HepG2 (cell line): ENCODE measurements around the gene GADD45GIP1. TPM values are rescaled to one million over a fixed set of nuclear protein-coding genes. Genes with fewer than 3 reads are reported as not detected.
A peak's percentile ranks its signal among the peaks of the same experiment; 100 is the strongest.

Source experiments
- ATAC-seq: fragments of 200-7000 bp; cut with Tn5 transposase; 3 replicates; pipeline ENCODE4 v1.9.1; 2020; ENCODE audit warnings: mild to moderate bottlenecking, moderate library complexity
- BruUV-seq: library from RNA; stranded (reverse); fragments of 400-500 nt; replicated peaks from 2 replicates; lab custom pipeline; 2021; lab: Mats Ljungman, UMichigan
- CTCF ChIA-PET: fragments of 300-600 bp; formaldehyde crosslinking; extraction: SDS; loops from one replicate; lab custom pipeline; 2021; ENCODE audit warnings: low total read pairs, inconsistent platforms, low intra/inter-chr PET ratio; lab: Yijun Ruan, JAX
- POLR2A ChIA-PET: fragments of 350-600 bp; sonication (Branson Sonifier 250); formaldehyde crosslinking; loops from one replicate; lab custom pipeline; 2020; ENCODE audit warnings: antibody characterized with exemption, inconsistent platforms; lab: Yijun Ruan, JAX
- DNase-seq: peaks from one replicate; pipeline ENCODE4 v3.0.0-alpha.2; 2015; ENCODE audit warnings: low spot score
- FAIRE-seq: peaks from 3 replicates; lab custom pipeline; 2011; peaks lifted over from hg19 to GRCh38; lab: Jason Lieb, UNC
- H2AFZ ChIP-seq: one replicate; pipeline ENCODE4 v1.6.1; 2011; ENCODE audit warnings: low read length, inconsistent platforms
- H3K27ac ChIP-seq: fragments of 300-600 bp; 3 replicates; pipeline ENCODE4 v1.8.0; 2011; ENCODE audit warnings: mixed run types, mild to moderate bottlenecking, mixed read lengths, low read length, inconsistent platforms; ENCODE audit not compliant: insufficient read depth; ENCODE audit errors: extremely low read length
- H3K27me3 ChIP-seq, 2 experiments: fragments of 200-600 bp in 1 of 2; 2 replicates in 1 of 2; 3 replicates in 1 of 2; pipeline versions ENCODE4 v1.6.0 to v1.8.0; 2011; ENCODE audit warnings: low read length in 2 of 2, mild to moderate bottlenecking in 2 of 2, moderate library complexity in 2 of 2, inconsistent platforms in 1 of 2; ENCODE audit not compliant: insufficient read depth in 2 of 2, control insufficient read depth in 1 of 2
- H3K36me3 ChIP-seq, 2 experiments: fragments of 200-600 bp in 1 of 2; replicated peaks in 1 of 2; 2 replicates in 1 of 2; 3 replicates in 1 of 2; pipeline versions ENCODE4 v1.5.1 to v1.8.0; 2011; ENCODE audit warnings: low read length in 2 of 2, inconsistent platforms in 1 of 2; ENCODE audit not compliant: insufficient read depth in 2 of 2, control insufficient read depth in 1 of 2
- H3K4me1 ChIP-seq: 2 replicates; pipeline ENCODE4 v1.5.1; 2012; ENCODE audit warnings: low read length, inconsistent platforms; ENCODE audit not compliant: insufficient read depth
- H3K4me2 ChIP-seq: 2 replicates; pipeline ENCODE4 v1.6.0; 2011; ENCODE audit warnings: low read depth, low read length, inconsistent platforms
- H3K4me3 ChIP-seq, 3 experiments: fragments of 200-600 bp in 1 of 3; sonication (generic), shearing (Covaris generic) in 1 of 3; replicated peaks in 1 of 3; 2 replicates each; pipeline ENCODE4 v1.5.1; 2011 to 2016; ENCODE audit warnings: low read length in 3 of 3, inconsistent platforms in 2 of 3, low read depth in 2 of 3, mild to moderate bottlenecking in 2 of 3, control low read depth in 1 of 3, mixed read lengths in 1 of 3; ENCODE audit not compliant: insufficient read depth in 1 of 3
- H3K79me2 ChIP-seq: one replicate; pipeline ENCODE4 v1.6.1; 2011; ENCODE audit warnings: low read length, inconsistent platforms; ENCODE audit not compliant: insufficient read depth
- H3K9ac ChIP-seq: 2 replicates; pipeline ENCODE4 v1.6.0; 2011; ENCODE audit warnings: mild to moderate bottlenecking, low read depth, low read length, inconsistent platforms; ENCODE audit not compliant: insufficient read depth
- H3K9me3 ChIP-seq: 2 replicates; pipeline ENCODE4 v1.5.1; 2012; ENCODE audit warnings: mild to moderate bottlenecking, low read length
- H4K20me1 ChIP-seq: 2 replicates; pipeline ENCODE4 v1.6.0; 2011; ENCODE audit warnings: inconsistent platforms, mild to moderate bottlenecking, low read length, moderate library complexity; ENCODE audit not compliant: insufficient read depth
- CREB1 ChIP-seq, 2 experiments: fragments of 450-650 bp in 1 of 2; IDR thresholded peaks; 2 replicates each; pipeline ENCODE4 v1.6.1; 2016 to 2017; ENCODE audit warnings: control low read depth in 1 of 2, mild to moderate bottlenecking in 1 of 2, missing compliant biosample characterization in 1 of 2, missing genetic modification characterization in 1 of 2
- DMAP1 ChIP-seq: IDR thresholded peaks from 2 replicates; pipeline ENCODE4 v1.6.1; 2016
- GLI4 ChIP-seq: sonication (generic); formaldehyde crosslinking; IDR thresholded peaks from 2 replicates; pipeline ENCODE4 v1.5.1; 2020; ENCODE audit warnings: missing genetic modification reagents, mild to moderate bottlenecking, moderate library complexity, borderline replicate concordance
- HDAC1 ChIP-seq: sonication (generic); formaldehyde crosslinking; IDR thresholded peaks from 2 replicates; pipeline ENCODE4 v1.5.1; 2020; ENCODE audit warnings: mild to moderate bottlenecking, missing genetic modification reagents
- NCOA1 ChIP-seq: sonication (generic); formaldehyde crosslinking; IDR thresholded peaks from 2 replicates; pipeline ENCODE4 v1.9.0; 2021; ENCODE audit warnings: missing genetic modification reagents
- NFIB ChIP-seq: sonication (generic); formaldehyde crosslinking; IDR thresholded peaks from 2 replicates; pipeline ENCODE4 v1.9.0; 2021; ENCODE audit warnings: missing genetic modification reagents, mild to moderate bottlenecking, borderline replicate concordance
- NFIC ChIP-seq: IDR thresholded peaks from 2 replicates; pipeline ENCODE4 v1.6.1; 2012; ENCODE audit warnings: mild to moderate bottlenecking, low read length, inconsistent platforms
- RARA ChIP-seq: IDR thresholded peaks from 2 replicates; pipeline ENCODE4 v1.6.1; 2016; ENCODE audit warnings: missing genetic modification reagents, missing compliant biosample characterization
- SP140L ChIP-seq: sonication (generic); formaldehyde crosslinking; IDR thresholded peaks from 2 replicates; pipeline ENCODE4 v1.4.0; 2020; ENCODE audit warnings: missing genetic modification reagents, borderline replicate concordance
- ZFY ChIP-seq: sonication (generic); formaldehyde crosslinking; IDR thresholded peaks from 2 replicates; pipeline ENCODE4 v1.4.0; 2020; ENCODE audit warnings: missing genetic modification reagents
- ZNF20 ChIP-seq: sonication (generic); formaldehyde crosslinking; IDR thresholded peaks from 2 replicates; pipeline ENCODE4 v1.4.0; 2020; ENCODE audit warnings: mild to moderate bottlenecking, moderate library complexity, missing genetic modification reagents
- ZNF335 ChIP-seq: sonication (generic); formaldehyde crosslinking; IDR thresholded peaks from 2 replicates; pipeline ENCODE4 v1.4.0; 2020; ENCODE audit warnings: missing genetic modification reagents
- ZNF34 ChIP-seq: sonication (generic); formaldehyde crosslinking; IDR thresholded peaks from 2 replicates; pipeline ENCODE4 v1.4.0; 2020; ENCODE audit warnings: mild to moderate bottlenecking, missing genetic modification reagents, borderline replicate concordance
- WGBS: methylation state at CpG from one replicate; pipeline ENCODE4 v1.1.6; 2017; ENCODE audit warnings: low lambda C conversion rate; 5-methylcytosine and 5-hydroxymethylcytosine counted together
- in situ Hi-C: cut with HindIII; loops from 2 replicates; pipeline ENCODE4 v1.10.0; 2017; ENCODE audit warnings: low pct_unique_long_range_greater_than_20kb; ENCODE audit not compliant: extremely low pct_ligation_motif_present
- intact Hi-C: fragments of 100-400 bp; cut with micrococcal nuclease; formaldehyde crosslinking; loops from one replicate; pipeline ENCODE4 v1.10.0; 2022; ENCODE audit not compliant: unreplicated experiment
- polyA plus RNA-seq, 8 experiments: library from polyadenylated mRNA; depleted of rRNA in 3 of 8; stranded (reverse) in 7 of 8; unstranded in 1 of 8; fragments of >200 nt; fragmentation: Illumina TruSeq in 4 of 8; extraction: Trizol in 4 of 8; gene quantifications; 2 replicates each; pipeline versions ENCODE4 v1.2.1 to v1.2.3, GENCODE V29; 2011 to 2016; ENCODE audit warnings: low read depth in 4 of 8, missing spikeins in 1 of 8, mixed read lengths in 1 of 8; ENCODE audit not compliant: insufficient read depth in 1 of 8
- total RNA-seq, 5 experiments: library from RNA; depleted of rRNA; stranded (reverse); fragments of >200 nt; fragmentation: Illumina TruSeq; extraction: Trizol; gene quantifications; 2 replicates each; pipeline ENCODE4 v1.2.3, GENCODE V29; 2016; ENCODE audit warnings: low read depth in 1 of 5
- TF ChIP-seq, protein P1 (sequence below): sonication (generic); formaldehyde crosslinking; conservative IDR thresholded peaks from 2 replicates; pipeline ENCODE4 v1.4.0; 2020; ENCODE audit warnings: missing genetic modification reagents
- TF ChIP-seq, protein P2 (sequence below): sonication (generic); formaldehyde crosslinking; IDR thresholded peaks from 2 replicates; pipeline ENCODE4 v1.8.0; 2022; ENCODE audit warnings: low read depth, missing genetic modification reagents
- TF ChIP-seq, protein P3 (sequence below): sonication (generic); formaldehyde crosslinking; IDR thresholded peaks from 2 replicates; pipeline ENCODE4 v1.4.0; 2020; ENCODE audit warnings: low read depth, mild to moderate bottlenecking, missing genetic modification reagents
- TF ChIP-seq, protein P4 (sequence below): fragments of 450-650 bp; IDR thresholded peaks from 2 replicates; pipeline ENCODE4 v1.6.1; 2016

Gene GADD45GIP1
- total and polyA plus RNA-seq, 2 of the 13 experiments (the other 11 are each of a cell fraction or from before 2014, with no cell fraction given) = 24.6 to 30.7 TPM

DNA sequence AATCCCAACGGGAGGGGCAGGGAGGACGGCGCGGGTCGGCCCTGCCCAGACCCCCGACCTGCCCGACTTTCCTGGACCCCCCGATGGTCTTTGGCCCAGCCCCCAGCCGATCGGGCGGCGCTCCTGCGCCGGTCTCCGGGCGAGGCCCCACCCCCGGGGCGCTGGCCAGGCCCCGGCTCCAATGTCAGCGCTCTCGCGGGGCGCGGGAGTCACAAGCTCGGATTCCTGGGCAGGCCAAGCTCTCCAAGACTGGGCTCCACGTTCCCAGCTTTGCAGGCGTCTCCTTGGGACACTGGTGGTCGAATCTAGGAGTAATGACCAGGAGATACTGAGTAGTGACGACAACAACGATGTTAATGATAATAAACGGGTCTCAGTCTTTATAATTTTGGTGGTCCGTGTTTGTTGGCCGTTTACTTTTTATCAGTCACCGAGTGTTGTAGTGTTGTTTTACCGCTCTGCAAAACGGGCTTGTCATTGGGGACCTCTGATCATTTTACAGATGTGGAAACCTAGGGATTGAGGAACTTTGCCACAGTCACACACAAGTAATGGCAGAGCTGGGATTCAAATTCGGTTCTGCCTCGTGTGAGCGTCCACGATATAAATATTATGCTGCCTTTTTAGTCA, 10.8 kb downstream of the GADD45GIP1 start:
- peak; percentile 81 for ATAC-seq
- CTCF ChIA-PET = no interaction called here
- Histone ChIP-seq H3K27me3 (no peaks in the 10 kb centered on the region; a peak in 1 of 5 replicates), H3K27ac (peak overlapping the region; percentile 91), H3K4me1 (peaks cover 35% of the 10 kb centered on the region), H3K4me3 (peak overlapping the region; percentile 82 to 89 (median 84)), H2AFZ (no peak overlapping the region), H3K9ac (peak overlapping the region; percentile 91), H3K9me3 (no peaks in the 10 kb centered on the region), H3K4me2 (peak overlapping the region; percentile 74), H3K79me2 (peaks cover 23% of the 10 kb centered on the region), H3K36me3 (peaks cover 29 to 58% of the 10 kb centered on the region in 2 experiments), H4K20me1 (no peaks in the 10 kb centered on the region; the same call in 1 of the 2 replicates)
- in situ Hi-C loops = no loop called here
- 0% methylated on average over 24 of the region's 40 CpGs for WGBS
- FAIRE-seq = no peak
- DNase-seq = peak; percentile 71
- intact Hi-C loops = no loop called here
- no TSS peak for BruUV-seq
- POLR2A ChIA-PET = interaction anchor here (0.6 to 1.8 kb wide), 15 partner anchors 9 to 1135 kb away, joined by 3 to 25 read pairs (median 3); partner anchors contain the start of genes DNASE2, FARSA, GADD45GIP1 and GET3
- TF ChIP-seq, protein P1, sequence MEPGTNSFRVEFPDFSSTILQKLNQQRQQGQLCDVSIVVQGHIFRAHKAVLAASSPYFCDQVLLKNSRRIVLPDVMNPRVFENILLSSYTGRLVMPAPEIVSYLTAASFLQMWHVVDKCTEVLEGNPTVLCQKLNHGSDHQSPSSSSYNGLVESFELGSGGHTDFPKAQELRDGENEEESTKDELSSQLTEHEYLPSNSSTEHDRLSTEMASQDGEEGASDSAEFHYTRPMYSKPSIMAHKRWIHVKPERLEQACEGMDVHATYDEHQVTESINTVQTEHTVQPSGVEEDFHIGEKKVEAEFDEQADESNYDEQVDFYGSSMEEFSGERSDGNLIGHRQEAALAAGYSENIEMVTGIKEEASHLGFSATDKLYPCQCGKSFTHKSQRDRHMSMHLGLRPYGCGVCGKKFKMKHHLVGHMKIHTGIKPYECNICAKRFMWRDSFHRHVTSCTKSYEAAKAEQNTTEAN = peak; percentile 6; the same call in 1 of the 2 replicates
- TF ChIP-seq GLI4 (CRISPR knock-in tag) (0 out of 2 replicates have a peak, but pooled peaks have one; percentile 11), DMAP1 (CRISPR knock-in tag) (peak; percentile 29; the same call in 1 of the 2 replicates), CREB1 (IDR thresholded peaks at IDR 0.05) (peak; percentile 64), CREB1 (CRISPR knock-in tag; IDR thresholded peaks at IDR 0.05) (no peak), NFIB (CRISPR knock-in tag) (no peak), NCOA1 (CRISPR knock-in tag) (0 out of 2 replicates have a peak, but pooled peaks have one; percentile 1), RARA (CRISPR knock-in tag) (no peak), NFIC (peak; percentile 26; the same call in 1 of the 2 replicates), ZFY (CRISPR knock-in tag) (peak; percentile 45), ZNF335 (no peak), ZNF34 (CRISPR knock-in tag) (0 out of 2 replicates have a peak, but pooled peaks have one; percentile 22), ZNF20 (CRISPR knock-in tag) (0 out of 2 replicates have a peak, but pooled peaks have one; percentile 26), HDAC1 (CRISPR knock-in tag) (no peak; the same call in 1 of the 2 replicates), SP140L (CRISPR knock-in tag) (no peak)
- TF ChIP-seq, protein P2, sequence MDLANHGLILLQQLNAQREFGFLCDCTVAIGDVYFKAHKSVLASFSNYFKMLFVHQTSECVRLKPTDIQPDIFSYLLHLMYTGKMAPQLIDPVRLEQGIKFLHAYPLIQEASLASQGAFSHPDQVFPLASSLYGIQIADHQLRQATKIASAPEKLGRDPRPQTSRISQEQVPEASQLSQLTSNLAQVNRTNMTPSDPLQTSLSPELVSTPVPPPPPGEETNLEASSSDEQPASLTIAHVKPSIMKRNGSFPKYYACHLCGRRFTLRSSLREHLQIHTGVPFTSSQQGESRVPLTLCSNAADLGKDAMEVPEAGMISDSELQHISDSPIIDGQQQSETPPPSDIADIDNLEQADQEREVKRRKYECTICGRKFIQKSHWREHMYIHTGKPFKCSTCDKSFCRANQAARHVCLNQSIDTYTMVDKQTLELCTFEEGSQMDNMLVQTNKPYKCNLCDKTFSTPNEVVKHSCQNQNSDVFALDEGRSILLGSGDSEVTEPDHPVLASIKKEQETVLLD (CRISPR knock-in tag) = no peak
- TF ChIP-seq, protein P3, sequence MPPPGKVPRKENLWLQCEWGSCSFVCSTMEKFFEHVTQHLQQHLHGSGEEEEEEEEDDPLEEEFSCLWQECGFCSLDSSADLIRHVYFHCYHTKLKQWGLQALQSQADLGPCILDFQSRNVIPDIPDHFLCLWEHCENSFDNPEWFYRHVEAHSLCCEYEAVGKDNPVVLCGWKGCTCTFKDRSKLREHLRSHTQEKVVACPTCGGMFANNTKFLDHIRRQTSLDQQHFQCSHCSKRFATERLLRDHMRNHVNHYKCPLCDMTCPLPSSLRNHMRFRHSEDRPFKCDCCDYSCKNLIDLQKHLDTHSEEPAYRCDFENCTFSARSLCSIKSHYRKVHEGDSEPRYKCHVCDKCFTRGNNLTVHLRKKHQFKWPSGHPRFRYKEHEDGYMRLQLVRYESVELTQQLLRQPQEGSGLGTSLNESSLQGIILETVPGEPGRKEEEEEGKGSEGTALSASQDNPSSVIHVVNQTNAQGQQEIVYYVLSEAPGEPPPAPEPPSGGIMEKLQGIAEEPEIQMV = no peak
- TF ChIP-seq, protein P4, sequence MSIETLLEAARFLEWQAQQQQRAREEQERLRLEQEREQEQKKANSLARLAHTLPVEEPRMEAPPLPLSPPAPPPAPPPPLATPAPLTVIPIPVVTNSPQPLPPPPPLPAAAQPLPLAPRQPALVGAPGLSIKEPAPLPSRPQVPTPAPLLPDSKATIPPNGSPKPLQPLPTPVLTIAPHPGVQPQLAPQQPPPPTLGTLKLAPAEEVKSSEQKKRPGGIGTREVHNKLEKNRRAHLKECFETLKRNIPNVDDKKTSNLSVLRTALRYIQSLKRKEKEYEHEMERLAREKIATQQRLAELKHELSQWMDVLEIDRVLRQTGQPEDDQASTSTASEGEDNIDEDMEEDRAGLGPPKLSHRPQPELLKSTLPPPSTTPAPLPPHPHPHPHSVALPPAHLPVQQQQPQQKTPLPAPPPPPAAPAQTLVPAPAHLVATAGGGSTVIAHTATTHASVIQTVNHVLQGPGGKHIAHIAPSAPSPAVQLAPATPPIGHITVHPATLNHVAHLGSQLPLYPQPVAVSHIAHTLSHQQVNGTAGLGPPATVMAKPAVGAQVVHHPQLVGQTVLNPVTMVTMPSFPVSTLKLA = no peak
